Peyer's patch (tissue), 4 donors: ENCODE measurements around the gene SPAG9.

Experiments
- POLR2A ChIP-seq, 2 donors: fragments of 450-650 bp; IDR thresholded peaks; one replicate each; pipeline ENCODE4 v1.5.1; 2017; ENCODE audit warnings: antibody characterized with exemption in 2 of 2, mild to moderate bottlenecking in 2 of 2, moderate library complexity in 2 of 2
- TF ChIP-seq, protein P1 (sequence below), 6 experiments: fragments of 450-650 bp in 4 of 6; fragments of 200-600 bp in 2 of 6; sonication (generic) in 1 of 6; IDR thresholded peaks; one replicate each; pipeline ENCODE4 v1.5.1; 2017 to 2019; ENCODE audit warnings: antibody characterized with exemption in 6 of 6, mild to moderate bottlenecking in 3 of 6, moderate library complexity in 1 of 6

DNA sequence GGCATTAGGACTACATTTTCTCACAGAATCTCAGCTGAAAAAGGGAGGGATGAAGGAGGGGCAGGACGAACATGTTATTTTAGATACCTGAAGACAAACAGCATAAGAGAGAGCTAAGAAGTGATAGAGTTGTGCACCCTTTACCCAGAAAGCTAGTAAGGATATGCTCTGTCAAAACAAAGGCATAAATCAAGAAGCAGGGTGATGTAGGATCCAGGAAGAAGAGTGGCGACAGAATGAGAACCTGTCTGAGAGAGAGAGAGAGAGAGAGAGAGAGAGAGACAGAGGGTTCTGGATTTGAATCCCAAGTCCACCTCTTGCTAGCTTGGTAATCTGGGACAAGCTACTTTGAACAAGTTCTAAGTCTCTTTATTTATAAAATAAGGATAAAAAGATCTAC, 103.4 kb downstream of the SPAG9 start:
- TF ChIP-seq, protein P1, sequence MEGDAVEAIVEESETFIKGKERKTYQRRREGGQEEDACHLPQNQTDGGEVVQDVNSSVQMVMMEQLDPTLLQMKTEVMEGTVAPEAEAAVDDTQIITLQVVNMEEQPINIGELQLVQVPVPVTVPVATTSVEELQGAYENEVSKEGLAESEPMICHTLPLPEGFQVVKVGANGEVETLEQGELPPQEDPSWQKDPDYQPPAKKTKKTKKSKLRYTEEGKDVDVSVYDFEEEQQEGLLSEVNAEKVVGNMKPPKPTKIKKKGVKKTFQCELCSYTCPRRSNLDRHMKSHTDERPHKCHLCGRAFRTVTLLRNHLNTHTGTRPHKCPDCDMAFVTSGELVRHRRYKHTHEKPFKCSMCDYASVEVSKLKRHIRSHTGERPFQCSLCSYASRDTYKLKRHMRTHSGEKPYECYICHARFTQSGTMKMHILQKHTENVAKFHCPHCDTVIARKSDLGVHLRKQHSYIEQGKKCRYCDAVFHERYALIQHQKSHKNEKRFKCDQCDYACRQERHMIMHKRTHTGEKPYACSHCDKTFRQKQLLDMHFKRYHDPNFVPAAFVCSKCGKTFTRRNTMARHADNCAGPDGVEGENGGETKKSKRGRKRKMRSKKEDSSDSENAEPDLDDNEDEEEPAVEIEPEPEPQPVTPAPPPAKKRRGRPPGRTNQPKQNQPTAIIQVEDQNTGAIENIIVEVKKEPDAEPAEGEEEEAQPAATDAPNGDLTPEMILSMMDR (IDR thresholded peaks at IDR 0.05), result no peak
- no peak for TF ChIP-seq POLR2A (IDR thresholded peaks at IDR 0.05)
